Measurements from ENCODE around the gene CSTPP1.

The CSTPP1 gene

DNA sequence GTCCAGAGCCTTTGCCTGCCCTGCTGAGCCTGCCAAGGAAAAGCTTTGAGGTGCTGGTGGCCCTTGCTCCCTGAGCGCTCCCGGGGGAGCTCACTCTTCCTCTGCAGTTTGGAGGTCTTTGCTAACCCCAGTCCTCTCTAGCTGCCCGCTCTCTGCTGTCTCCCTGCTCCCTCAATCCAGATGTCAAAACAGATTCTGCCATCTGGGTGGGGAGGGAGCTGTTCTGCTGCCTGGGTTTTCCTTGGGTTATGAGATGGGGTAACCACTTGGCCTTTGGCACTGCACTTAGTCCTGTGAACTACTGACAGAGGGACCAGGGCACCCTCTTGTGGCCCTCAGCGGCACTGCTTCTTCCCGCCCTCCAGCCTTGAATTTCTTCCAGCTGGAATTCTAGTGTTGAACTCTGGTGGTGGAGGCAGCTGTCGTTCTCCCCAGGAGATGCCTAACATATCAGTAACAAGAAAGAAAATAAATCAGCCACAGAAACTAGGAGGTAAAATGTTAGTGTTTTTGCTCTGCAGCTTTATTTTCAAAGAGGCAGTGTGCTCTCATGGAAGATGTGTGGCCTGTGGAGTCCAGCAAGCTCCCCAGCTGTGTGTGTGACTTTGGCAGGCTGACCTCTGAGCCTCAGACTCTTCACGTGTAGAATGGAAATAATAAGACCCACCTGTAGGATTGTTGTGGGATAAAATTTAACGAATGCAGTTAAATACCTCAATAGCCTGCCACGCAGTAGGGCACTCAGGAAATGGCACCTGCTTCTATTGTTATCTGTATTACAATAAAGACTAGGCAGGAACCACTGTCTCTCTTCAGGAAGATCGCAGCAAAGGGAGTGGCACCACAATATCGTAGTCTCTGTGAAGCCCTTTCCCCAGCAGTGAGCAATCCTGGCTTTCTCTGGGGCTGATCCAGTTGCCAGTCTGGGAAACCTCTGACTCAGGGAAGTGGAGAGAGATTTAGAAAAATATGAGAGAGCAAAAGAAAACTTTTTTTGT lies 216.7 kb downstream of the CSTPP1 start:
- peaks cover 29% of the 10 kb centered on the region for H3K4me1 ChIP-seq (ENCODE audit: control insufficient read depth, insufficient read depth, low read length)
- H3K36me3 ChIP-seq (ENCODE audit: control insufficient read depth, insufficient read depth, low read length), result no peaks in the 10 kb centered on the region
- H3K9ac ChIP-seq (ENCODE audit: low read length), result no peak overlapping the region
- H3K27me3 ChIP-seq (ENCODE audit: control insufficient read depth, insufficient read depth, low read length), result no peaks in the 10 kb centered on the region
- H3K4me3 ChIP-seq (ENCODE audit: low read length), result no peak overlapping the region
- no peaks in the 10 kb centered on the region for H3K9me3 ChIP-seq (ENCODE audit: control insufficient read depth, low read length)

DNA sequence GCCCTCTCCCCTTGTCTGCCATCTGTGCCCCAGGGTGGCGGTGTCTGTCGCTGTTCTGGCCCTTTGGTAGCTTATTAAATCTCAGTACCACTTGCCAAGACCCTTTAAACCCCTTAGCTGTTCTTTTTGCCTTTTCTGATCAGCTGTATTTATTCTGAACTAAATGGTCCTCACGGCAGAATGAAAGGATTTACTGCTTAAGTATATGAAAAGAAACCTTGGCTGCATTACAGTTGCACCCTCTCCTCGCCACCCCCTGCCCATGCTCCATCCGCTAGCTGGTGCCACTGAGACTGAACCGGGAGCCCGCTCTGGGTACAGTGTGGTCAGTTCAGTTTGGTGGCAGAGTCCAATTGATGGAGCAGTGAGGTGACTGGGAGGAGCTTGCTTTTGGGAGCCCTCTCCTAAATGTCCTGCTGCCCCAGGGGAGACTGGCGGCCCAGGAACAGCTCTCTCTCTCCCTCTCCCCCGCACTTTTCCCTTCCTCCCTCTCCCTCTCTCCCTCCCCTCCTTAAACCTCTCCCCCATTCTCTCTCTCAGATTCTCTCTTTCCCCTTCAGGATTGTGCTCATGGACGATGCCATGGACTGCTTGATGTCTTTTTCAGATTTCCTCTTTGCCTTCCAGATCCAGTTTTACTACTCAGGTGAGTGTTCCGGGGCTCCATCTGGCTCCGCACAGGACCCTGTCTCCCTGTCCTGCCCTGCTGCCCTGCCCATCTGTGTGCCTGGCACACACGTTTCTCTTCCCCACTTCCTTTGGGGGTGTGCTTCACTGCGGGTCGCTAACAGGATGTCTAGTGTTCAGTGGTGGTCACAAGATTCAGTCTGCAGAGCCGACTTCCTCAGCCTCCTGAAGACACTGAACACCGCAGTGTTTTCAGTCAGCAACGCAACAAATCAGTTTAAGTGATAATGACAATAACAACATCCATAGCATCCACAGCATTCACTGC lies 218.3 kb downstream of the CSTPP1 start:
- Histone ChIP-seq H3K36me3 (ENCODE audit: control insufficient read depth, insufficient read depth, low read length) (no peaks in the 10 kb centered on the region), H3K9ac (ENCODE audit: low read length) (no peak overlapping the region), H3K27me3 (ENCODE audit: control insufficient read depth, insufficient read depth, low read length) (no peaks in the 10 kb centered on the region), H3K9me3 (ENCODE audit: control insufficient read depth, low read length) (no peaks in the 10 kb centered on the region), H3K4me1 (ENCODE audit: control insufficient read depth, insufficient read depth, low read length) (peaks cover 20% of the 10 kb centered on the region), H3K4me3 (ENCODE audit: low read length) (no peak overlapping the region)

DNA sequence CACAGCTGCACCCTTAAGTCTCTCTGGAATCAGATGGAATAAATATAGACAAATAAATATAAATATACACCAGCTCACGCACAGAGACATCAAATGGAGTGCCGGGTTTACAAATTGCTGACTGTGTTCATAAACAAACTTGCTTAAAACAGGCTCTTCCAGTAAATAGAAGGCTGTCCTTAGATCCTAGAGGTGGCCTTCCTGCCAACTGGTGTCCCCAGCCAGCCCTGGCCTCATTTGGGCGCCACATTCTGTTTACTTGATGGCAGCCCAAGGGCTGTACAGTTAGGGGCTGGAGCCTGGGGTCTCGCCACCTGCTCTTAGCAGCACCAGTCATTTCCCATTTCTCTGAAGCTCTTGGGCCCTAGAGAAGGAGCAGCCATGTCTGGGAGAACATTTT lies 219.3 kb downstream of the CSTPP1 start:
- Histone ChIP-seq H3K27me3 (ENCODE audit: control insufficient read depth, insufficient read depth, low read length) (no peaks in the 10 kb centered on the region), H3K4me3 (ENCODE audit: low read length) (no peak overlapping the region), H3K9me3 (ENCODE audit: control insufficient read depth, low read length) (no peaks in the 10 kb centered on the region), H3K9ac (ENCODE audit: low read length) (no peak overlapping the region), H3K36me3 (ENCODE audit: control insufficient read depth, insufficient read depth, low read length) (no peaks in the 10 kb centered on the region), H3K4me1 (ENCODE audit: control insufficient read depth, insufficient read depth, low read length) (peaks cover 20% of the 10 kb centered on the region)

DNA sequence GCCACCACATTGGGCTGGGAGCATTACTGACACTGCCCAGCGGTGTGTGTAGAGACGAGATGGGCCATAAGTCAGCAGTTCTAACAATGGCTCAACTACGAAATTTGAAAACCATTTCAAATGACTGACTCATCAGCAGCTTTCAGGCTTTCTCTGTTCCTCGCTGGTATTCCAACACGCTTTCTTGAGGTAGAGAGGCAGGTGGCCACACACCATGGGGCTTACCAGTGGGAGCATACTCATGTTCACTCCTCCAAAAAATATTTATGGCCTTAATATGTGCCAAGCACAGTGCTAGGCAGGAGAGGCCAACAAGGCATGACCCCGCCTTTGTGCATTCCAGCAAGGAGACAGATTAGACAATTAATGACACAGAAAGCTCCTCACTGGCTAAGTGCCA lies 219.8 kb downstream of the CSTPP1 start:
- no peak overlapping the region for H3K9ac ChIP-seq (ENCODE audit: low read length)
- no peaks in the 10 kb centered on the region for H3K27me3 ChIP-seq (ENCODE audit: control insufficient read depth, insufficient read depth, low read length)
- H3K4me1 ChIP-seq (ENCODE audit: control insufficient read depth, insufficient read depth, low read length), result peaks cover 20% of the 10 kb centered on the region
- no peaks in the 10 kb centered on the region for H3K36me3 ChIP-seq (ENCODE audit: control insufficient read depth, insufficient read depth, low read length)
- no peak overlapping the region for H3K4me3 ChIP-seq (ENCODE audit: low read length)
- H3K9me3 ChIP-seq (ENCODE audit: control insufficient read depth, low read length), result no peaks in the 10 kb centered on the region

DNA sequence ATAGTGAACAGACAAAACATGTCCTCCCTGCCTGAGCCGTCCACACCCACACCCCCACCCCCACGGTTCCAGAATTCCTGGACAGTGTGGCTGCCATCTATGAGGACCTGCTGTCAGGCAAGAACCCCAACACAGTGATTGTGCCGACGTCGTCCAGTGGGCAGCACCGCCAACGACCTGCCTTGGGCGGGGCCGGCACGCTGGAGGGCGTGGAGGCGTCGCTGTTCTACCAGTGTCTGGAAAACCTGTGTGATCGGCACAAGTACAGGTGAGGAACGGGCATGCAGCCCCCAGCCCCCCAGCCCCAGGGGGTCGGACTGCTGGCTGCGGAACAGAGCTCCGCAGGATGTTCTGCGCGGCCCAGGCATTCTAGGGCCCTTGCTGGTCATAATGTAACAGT lies 220.4 kb downstream of the CSTPP1 start:
- H3K9me3 ChIP-seq (ENCODE audit: control insufficient read depth, low read length), result no peaks in the 10 kb centered on the region
- no peak overlapping the region for H3K9ac ChIP-seq (ENCODE audit: low read length)
- no peak overlapping the region for H3K4me3 ChIP-seq (ENCODE audit: low read length)
- H3K36me3 ChIP-seq (ENCODE audit: control insufficient read depth, insufficient read depth, low read length), result no peaks in the 10 kb centered on the region
- peaks cover 20% of the 10 kb centered on the region for H3K4me1 ChIP-seq (ENCODE audit: control insufficient read depth, insufficient read depth, low read length)
- H3K27me3 ChIP-seq (ENCODE audit: control insufficient read depth, insufficient read depth, low read length), result no peaks in the 10 kb centered on the region

DNA sequence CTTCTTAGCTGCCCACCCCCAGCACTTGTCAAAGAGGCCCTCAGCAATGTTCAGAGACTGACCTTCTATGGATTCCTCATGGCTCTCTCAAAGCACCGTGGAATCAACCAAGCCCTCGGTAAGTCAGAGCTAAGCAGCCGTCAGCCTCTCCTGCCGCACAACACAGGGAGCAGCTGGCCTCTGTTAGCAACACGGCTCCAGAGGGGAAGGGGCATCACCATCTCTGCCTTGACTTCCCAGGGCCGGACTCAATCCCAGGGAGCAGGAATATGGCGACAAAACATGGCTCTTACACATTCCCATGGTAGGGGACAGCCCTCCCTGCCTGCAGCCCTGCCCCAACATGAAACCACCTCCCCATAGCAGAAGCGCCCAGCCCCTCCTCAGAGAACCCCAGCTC lies 221.2 kb downstream of the CSTPP1 start:
- no peak overlapping the region for H3K9ac ChIP-seq (ENCODE audit: low read length)
- H3K4me1 ChIP-seq (ENCODE audit: control insufficient read depth, insufficient read depth, low read length), result peaks cover 20% of the 10 kb centered on the region
- H3K4me3 ChIP-seq (ENCODE audit: low read length), result no peak overlapping the region
- H3K36me3 ChIP-seq (ENCODE audit: control insufficient read depth, insufficient read depth, low read length), result no peaks in the 10 kb centered on the region
- H3K9me3 ChIP-seq (ENCODE audit: control insufficient read depth, low read length), result no peaks in the 10 kb centered on the region
- H3K27me3 ChIP-seq (ENCODE audit: control insufficient read depth, insufficient read depth, low read length), result no peaks in the 10 kb centered on the region

DNA sequence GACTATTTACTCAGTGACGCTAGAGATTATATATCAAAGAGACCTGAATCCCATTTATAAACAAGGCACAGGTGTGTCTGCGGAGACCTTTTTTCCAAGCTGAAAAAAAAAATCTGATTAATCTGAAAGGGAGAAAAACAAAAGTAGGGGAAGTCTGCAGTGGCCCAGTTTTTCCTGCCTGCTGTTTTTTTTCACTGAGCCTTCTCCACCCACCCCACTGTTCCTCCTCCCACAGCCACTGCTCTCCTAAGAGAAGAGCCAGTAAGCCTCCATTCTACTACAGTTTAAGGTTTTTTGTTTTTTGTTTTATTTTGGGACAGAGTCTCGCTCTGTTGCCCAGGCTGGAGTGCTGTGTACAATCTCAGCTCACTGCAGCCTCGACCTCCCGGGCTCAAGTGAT lies 221.7 kb downstream of the CSTPP1 start:
- Histone ChIP-seq H3K9ac (ENCODE audit: low read length) (peak overlapping the region; percentile 13), H3K36me3 (ENCODE audit: control insufficient read depth, insufficient read depth, low read length) (no peaks in the 10 kb centered on the region), H3K9me3 (ENCODE audit: control insufficient read depth, low read length) (no peaks in the 10 kb centered on the region), H3K27me3 (ENCODE audit: control insufficient read depth, insufficient read depth, low read length) (no peaks in the 10 kb centered on the region), H3K4me3 (ENCODE audit: low read length) (no peak overlapping the region), H3K4me1 (ENCODE audit: control insufficient read depth, insufficient read depth, low read length) (peaks cover 20% of the 10 kb centered on the region)

DNA sequence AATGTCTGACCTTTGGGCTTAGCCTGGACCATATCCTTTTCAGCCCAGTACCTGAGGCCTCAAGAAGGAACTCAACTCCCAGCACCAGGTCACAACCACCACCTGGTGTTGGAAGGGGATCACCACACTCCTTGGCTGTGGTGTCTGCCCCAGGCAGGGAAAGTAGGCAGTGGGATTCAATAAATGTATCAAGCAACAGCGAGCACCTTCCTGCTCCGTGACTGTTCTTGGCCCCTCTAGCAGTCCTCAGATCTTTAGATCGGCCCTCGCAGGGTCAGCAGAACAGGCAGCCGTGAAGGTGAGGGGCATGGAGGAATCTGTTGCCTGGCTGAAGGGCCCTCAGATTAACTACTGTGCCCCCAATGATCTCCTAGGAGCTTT lies 224.2 kb downstream of the CSTPP1 start:
- Histone ChIP-seq H3K4me3 (ENCODE audit: low read length) (no peak overlapping the region), H3K36me3 (ENCODE audit: control insufficient read depth, insufficient read depth, low read length) (peaks cover 12% of the 10 kb centered on the region), H3K9ac (ENCODE audit: low read length) (no peak overlapping the region), H3K9me3 (ENCODE audit: control insufficient read depth, low read length) (no peaks in the 10 kb centered on the region), H3K4me1 (ENCODE audit: control insufficient read depth, insufficient read depth, low read length) (peaks cover 20% of the 10 kb centered on the region), H3K27me3 (ENCODE audit: control insufficient read depth, insufficient read depth, low read length) (no peaks in the 10 kb centered on the region)

DNA sequence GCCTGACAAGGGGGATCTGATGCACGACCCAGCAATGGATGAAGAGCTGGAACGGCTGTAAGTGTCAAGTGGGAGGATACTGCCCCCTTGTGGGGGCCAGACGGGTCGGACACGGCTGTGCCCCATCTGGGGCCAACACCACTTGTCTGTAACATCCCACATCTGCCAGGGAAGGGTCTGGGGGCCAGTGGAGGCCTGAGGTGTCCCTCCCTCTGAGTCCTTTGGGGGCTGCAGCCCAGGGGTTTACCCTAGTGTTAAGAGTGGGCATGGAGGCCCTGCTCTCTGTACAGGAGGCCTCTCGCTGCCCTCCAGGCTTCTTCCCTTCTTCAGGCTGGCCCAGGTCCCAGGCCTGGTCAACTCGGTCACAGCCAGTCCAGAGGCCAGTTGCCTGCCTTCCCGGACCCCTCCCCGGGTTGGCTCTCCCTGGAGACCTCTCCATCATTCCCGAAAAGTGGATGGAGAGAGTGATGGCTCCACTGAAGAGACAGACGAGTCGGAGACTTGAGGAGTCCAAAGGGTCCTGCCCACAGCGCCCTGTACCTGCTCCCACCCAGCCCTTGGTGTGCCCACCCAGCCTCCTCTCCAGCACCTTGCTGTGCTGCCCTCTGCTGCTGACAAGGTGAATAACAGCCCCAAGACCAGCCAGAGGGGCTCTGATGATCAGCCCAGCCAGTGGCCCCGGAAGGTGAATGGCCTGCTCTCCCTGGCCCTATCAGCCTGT lies 224.7 kb downstream of the CSTPP1 start:
- Histone ChIP-seq H3K36me3 (ENCODE audit: control insufficient read depth, insufficient read depth, low read length) (peaks cover 17% of the 10 kb centered on the region), H3K27me3 (ENCODE audit: control insufficient read depth, insufficient read depth, low read length) (no peaks in the 10 kb centered on the region), H3K9me3 (ENCODE audit: control insufficient read depth, low read length) (no peaks in the 10 kb centered on the region), H3K9ac (ENCODE audit: low read length) (no peak overlapping the region), H3K4me1 (ENCODE audit: control insufficient read depth, insufficient read depth, low read length) (peaks cover 18% of the 10 kb centered on the region), H3K4me3 (ENCODE audit: low read length) (no peak overlapping the region)

DNA sequence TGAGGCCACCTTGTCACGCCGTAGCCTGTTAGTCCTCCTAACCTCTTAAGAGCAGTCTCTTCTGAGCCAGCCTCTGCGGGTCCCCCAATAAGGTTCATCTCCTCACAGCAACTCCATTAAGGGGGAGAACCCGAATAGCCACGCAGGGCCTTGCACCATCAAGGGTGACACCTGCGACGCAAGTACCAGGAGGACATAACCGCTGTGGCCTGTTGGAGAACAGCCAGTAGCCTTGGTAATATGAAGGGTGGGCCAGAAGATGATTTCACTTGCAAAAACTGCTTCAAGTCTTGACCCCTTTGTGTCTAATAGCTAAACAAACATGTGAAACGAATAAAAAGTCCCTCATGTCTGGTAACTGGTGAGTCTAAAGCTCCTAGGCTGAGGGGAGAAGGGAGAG lies 225.3 kb downstream of the CSTPP1 start:
- H3K36me3 ChIP-seq (ENCODE audit: control insufficient read depth, insufficient read depth, low read length), result peaks cover 23% of the 10 kb centered on the region
- H3K4me3 ChIP-seq (ENCODE audit: low read length), result no peak overlapping the region
- H3K9me3 ChIP-seq (ENCODE audit: control insufficient read depth, low read length), result no peaks in the 10 kb centered on the region
- H3K4me1 ChIP-seq (ENCODE audit: control insufficient read depth, insufficient read depth, low read length), result peaks cover 12% of the 10 kb centered on the region
- H3K27me3 ChIP-seq (ENCODE audit: control insufficient read depth, insufficient read depth, low read length), result no peaks in the 10 kb centered on the region
- no peak overlapping the region for H3K9ac ChIP-seq (ENCODE audit: low read length)

DNA sequence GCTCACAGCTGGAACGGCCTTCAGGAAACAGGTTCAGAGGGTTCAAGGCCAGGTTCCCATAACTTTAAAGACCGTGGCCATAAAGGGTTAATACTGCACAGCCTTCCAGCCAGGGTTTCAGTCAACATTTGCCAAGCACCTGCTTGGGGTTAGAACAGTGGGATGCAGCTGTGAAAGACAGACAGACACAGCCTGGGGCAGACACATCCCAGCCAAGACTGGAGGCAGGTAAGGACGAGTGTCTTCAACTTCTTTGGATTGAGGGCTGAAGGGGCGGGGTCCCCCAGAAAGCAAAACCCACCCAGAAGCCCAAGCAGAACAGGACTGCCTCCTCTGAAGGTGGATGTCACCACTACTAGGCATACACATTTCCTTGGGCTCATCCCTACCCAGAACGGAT lies 225.9 kb downstream of the CSTPP1 start:
- H3K9me3 ChIP-seq (ENCODE audit: control insufficient read depth, low read length), result no peaks in the 10 kb centered on the region
- H3K9ac ChIP-seq (ENCODE audit: low read length), result no peak overlapping the region
- no peaks in the 10 kb centered on the region for H3K27me3 ChIP-seq (ENCODE audit: control insufficient read depth, insufficient read depth, low read length)
- peaks cover 11% of the 10 kb centered on the region for H3K4me1 ChIP-seq (ENCODE audit: control insufficient read depth, insufficient read depth, low read length)
- peaks cover 29% of the 10 kb centered on the region for H3K36me3 ChIP-seq (ENCODE audit: control insufficient read depth, insufficient read depth, low read length)
- H3K4me3 ChIP-seq (ENCODE audit: low read length), result no peak overlapping the region

Measured in mucosa of stomach (tissue), 1 donor.